ACC112 (cell line): ENCODE data around the gene UBR1.
"Not testable (repeated sequence)": the region's sequence is repeated elsewhere in the genome, so short reads cannot be mapped to it uniquely, and the experiment has no call there.

Experiments
- H2AFZ ChIP-seq: fragments of 200-600 bp; sonication (generic); one replicate; pipeline ENCODE4 v1.6.0; 2017; ENCODE audit warnings: antibody characterized with exemption, low read length; ENCODE audit not compliant: unreplicated experiment
- H3K27ac ChIP-seq: fragments of 200-600 bp; sonication (generic); 2 replicates; pipeline ENCODE4 v1.5.1; 2014; ENCODE audit warnings: low read depth, mild to moderate bottlenecking, antibody characterized with exemption, low read length, moderate library complexity
- H3K27me3 ChIP-seq: fragments of 200-600 bp; sonication (generic); 2 replicates; pipeline ENCODE4 v1.6.1; 2014; ENCODE audit warnings: mild to moderate bottlenecking, antibody characterized with exemption, low read length, moderate library complexity, mixed read lengths; ENCODE audit not compliant: insufficient read depth
- H3K36me3 ChIP-seq: fragments of 200-600 bp; sonication (generic); 2 replicates; pipeline ENCODE4 v1.6.1; 2016; ENCODE audit warnings: mild to moderate bottlenecking, antibody characterized with exemption, low read length, moderate library complexity, mixed read lengths; ENCODE audit not compliant: insufficient read depth
- H3K4me1 ChIP-seq: fragments of 200-600 bp; sonication (generic); one replicate; pipeline ENCODE4 v1.6.1; 2016; ENCODE audit warnings: low read length, mixed read lengths; ENCODE audit not compliant: insufficient read depth, unreplicated experiment, control insufficient read depth
- H3K4me3 ChIP-seq: fragments of 200-600 bp; sonication (generic); 2 replicates; pipeline ENCODE4 v1.5.1; 2014; ENCODE audit warnings: mild to moderate bottlenecking, low read depth, low read length
- H3K79me2 ChIP-seq: fragments of 200-600 bp; sonication (generic); one replicate; pipeline ENCODE4 v1.6.0; 2016; ENCODE audit warnings: low read length; ENCODE audit not compliant: control insufficient read depth, unreplicated experiment, insufficient read depth

Gene UBR1

GRCh38 chr15:43056696-43057095 is 49.1 kb downstream of the UBR1 start:
- H3K36me3 ChIP-seq: peaks cover 45% of the 10 kb centered on the region
- no peaks in the 10 kb centered on the region for H3K4me1 ChIP-seq
- H3K27ac ChIP-seq: no peak overlapping the region
- no peak overlapping the region for H2AFZ ChIP-seq
- no peaks in the 10 kb centered on the region for H3K27me3 ChIP-seq
- H3K79me2 ChIP-seq: no peaks in the 10 kb centered on the region
- no peak overlapping the region for H3K4me3 ChIP-seq

DNA sequence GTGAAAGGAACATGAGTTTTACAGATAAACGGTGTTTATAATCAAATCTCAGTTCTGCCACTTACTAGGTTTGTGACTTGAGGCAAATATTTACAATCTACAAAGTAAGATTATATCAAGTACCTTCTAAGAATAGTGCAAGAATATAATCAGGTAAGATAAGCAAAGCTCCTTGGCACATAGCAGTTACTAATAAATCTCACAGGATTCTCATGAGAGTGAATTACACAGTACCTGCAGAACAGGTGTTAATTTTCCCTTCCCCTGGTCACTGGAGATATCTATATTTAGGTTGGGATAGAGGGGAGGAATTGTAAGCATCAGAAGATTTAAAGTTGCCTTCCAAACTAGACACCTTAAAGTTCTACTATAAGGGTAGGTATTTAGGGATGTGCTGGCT is 53.0 kb downstream of the UBR1 start:
- no peaks in the 10 kb centered on the region for H3K27me3 ChIP-seq
- no peak overlapping the region for H3K4me3 ChIP-seq
- H3K4me1 ChIP-seq: no peaks in the 10 kb centered on the region
- no peaks in the 10 kb centered on the region for H3K79me2 ChIP-seq
- no peak overlapping the region for H3K27ac ChIP-seq
- H2AFZ ChIP-seq: no peak overlapping the region
- H3K36me3 ChIP-seq: peaks cover 39% of the 10 kb centered on the region

DNA sequence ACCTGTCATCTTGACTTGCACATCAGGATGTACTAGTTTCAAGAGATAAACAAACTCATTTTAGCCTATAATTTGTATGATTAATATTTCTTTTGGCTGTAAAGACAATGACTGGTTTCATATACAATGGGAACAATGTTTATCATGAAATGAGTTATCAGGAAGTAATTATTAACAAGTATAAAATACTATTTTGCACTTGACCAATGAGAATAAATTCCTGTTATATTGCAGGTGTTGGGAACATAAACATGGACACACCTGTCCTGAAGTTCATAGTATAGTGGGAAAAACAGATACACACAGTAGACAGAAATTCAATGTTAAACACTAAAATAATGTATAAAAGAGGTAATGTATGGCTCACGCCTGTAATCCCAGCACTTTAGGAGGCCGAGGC is 56.9 kb downstream of the UBR1 start:
- Histone ChIP-seq H3K36me3 (peaks cover 33% of the 10 kb centered on the region), H3K27me3 (no peaks in the 10 kb centered on the region), H2AFZ (no peak overlapping the region), H3K27ac (no peak overlapping the region), H3K79me2 (no peaks in the 10 kb centered on the region), H3K4me3 (no peak overlapping the region), H3K4me1 (no peaks in the 10 kb centered on the region)

DNA sequence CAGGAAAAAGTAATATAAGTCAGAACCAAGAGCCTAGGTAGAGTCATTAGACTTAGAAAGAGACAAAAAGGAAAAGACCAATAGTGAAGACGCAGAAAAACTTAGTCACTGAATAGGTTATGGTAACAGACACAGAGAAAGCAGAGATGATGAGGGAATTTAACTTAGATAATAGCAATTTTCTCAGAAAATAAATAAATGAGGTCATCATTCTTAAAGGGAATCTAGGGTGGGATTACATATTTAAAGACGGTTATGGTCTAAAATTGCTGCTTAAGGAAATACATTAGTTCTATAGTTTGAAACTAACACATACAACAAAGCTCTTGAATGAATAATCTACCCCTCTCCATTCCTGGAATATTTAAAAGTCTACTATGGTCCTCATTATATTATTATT is 59.4 kb downstream of the UBR1 start:
- peaks cover 45% of the 10 kb centered on the region for H3K36me3 ChIP-seq
- H3K27me3 ChIP-seq: no peaks in the 10 kb centered on the region
- no peak overlapping the region for H3K4me3 ChIP-seq
- no peak overlapping the region for H2AFZ ChIP-seq
- H3K79me2 ChIP-seq: no peaks in the 10 kb centered on the region
- no peak overlapping the region for H3K27ac ChIP-seq
- H3K4me1 ChIP-seq: no peaks in the 10 kb centered on the region

DNA sequence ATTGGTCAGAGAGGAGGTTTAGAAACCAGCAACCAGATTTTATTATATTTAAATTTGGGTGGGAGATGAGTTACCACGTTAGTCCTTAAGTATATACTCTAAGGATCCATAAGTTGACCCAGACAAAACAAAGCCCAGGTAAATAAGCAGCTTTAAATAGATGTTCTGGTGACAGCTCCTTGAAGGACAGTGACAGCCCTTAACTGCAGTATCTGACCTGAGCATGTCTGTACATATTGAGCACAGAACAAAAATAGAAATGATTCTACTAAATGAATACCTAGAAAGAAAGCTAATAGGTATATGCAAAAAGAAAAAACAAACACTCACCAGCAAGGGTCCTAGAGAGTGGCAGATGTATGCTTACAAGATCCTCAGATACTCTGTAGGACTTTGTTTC is 63.0 kb downstream of the UBR1 start:
- H3K27me3 ChIP-seq: no peaks in the 10 kb centered on the region
- H3K79me2 ChIP-seq: no peaks in the 10 kb centered on the region
- peaks cover 40% of the 10 kb centered on the region for H3K36me3 ChIP-seq
- no peak overlapping the region for H3K4me3 ChIP-seq
- no peaks in the 10 kb centered on the region for H3K4me1 ChIP-seq
- H2AFZ ChIP-seq: no peak overlapping the region
- H3K27ac ChIP-seq: no peak overlapping the region

DNA sequence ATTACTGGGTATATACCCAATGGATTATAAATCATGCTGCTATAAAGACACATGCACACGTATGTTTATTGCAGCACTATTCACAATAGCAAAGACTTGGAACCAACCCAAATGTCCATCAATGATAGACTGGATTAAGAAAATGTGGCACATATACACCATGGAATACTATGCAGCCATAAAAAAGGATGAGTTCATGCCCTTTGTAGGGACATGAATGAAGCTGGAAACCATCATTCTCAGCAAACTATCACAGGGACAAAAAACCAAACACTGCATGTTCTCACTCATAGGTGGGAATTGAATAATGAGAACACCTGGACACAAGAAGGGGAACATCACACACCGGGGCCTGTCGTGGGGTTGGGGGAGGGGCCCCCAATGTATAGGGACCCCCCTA is 64.8 kb downstream of the UBR1 start:
- not testable (repeated sequence) for H3K27ac ChIP-seq, H3K4me1 ChIP-seq, H3K79me2 ChIP-seq, H3K27me3 ChIP-seq, H3K4me3 ChIP-seq, H2AFZ ChIP-seq
- peaks cover 37% of the 10 kb centered on the region for H3K36me3 ChIP-seq

- not testable (repeated sequence) for H3K27me3 ChIP-seq, H3K79me2 ChIP-seq
- peaks cover 21% of the 10 kb centered on the region for H3K36me3 ChIP-seq
Measured at GRCh38 chr15:43035240-43035639, 70.6 kb downstream of the UBR1 start.

DNA sequence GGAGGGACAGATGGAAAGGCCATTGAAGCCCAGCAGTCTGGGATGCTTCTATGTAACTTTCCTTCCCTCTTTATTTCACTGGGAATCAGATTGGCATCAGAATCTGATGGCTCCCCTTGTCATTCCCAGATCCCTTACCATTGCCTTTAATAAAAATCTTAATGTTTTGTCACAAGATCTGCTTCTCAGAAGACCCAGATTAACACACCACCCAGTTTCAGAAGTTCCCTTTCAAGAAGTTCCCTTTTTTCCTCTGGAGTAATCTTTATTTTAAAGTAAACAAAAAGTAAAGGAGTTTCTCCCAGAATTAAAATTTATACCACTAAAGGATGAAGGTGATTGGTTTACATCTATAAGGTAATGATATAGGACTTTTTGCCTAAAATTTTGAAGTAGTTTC is 76.4 kb downstream of the UBR1 start:
- H3K79me2 ChIP-seq: no peaks in the 10 kb centered on the region
- H3K4me3 ChIP-seq: no peak overlapping the region
- no peaks in the 10 kb centered on the region for H3K27me3 ChIP-seq
- no peak overlapping the region for H2AFZ ChIP-seq
- H3K36me3 ChIP-seq: peaks cover 15% of the 10 kb centered on the region
- H3K27ac ChIP-seq: no peak overlapping the region
- no peaks in the 10 kb centered on the region for H3K4me1 ChIP-seq

More at GRCh38 chr15:43035240-43035639, 70.6 kb downstream of the UBR1 start:
- H3K4me1 ChIP-seq, H3K4me3 ChIP-seq, H2AFZ ChIP-seq, H3K27ac ChIP-seq: not testable (repeated sequence)

- H3K79me2 ChIP-seq: no peaks in the 10 kb centered on the region
- no peak overlapping the region for H3K27ac ChIP-seq
- H3K36me3 ChIP-seq: peaks cover 38% of the 10 kb centered on the region
- H2AFZ ChIP-seq: no peak overlapping the region
- H3K4me3 ChIP-seq: no peak overlapping the region
- H3K27me3 ChIP-seq: no peaks in the 10 kb centered on the region
- no peaks in the 10 kb centered on the region for H3K4me1 ChIP-seq
Measured at GRCh38 chr15:43025150-43025549, 80.7 kb downstream of the UBR1 start.

- H3K27ac ChIP-seq, H3K4me1 ChIP-seq, H2AFZ ChIP-seq, H3K27me3 ChIP-seq, H3K4me3 ChIP-seq, H3K79me2 ChIP-seq: not testable (repeated sequence)
- H3K36me3 ChIP-seq: peaks cover 30% of the 10 kb centered on the region
Measured at GRCh38 chr15:43014671-43015070, 91.2 kb downstream of the UBR1 start.

DNA sequence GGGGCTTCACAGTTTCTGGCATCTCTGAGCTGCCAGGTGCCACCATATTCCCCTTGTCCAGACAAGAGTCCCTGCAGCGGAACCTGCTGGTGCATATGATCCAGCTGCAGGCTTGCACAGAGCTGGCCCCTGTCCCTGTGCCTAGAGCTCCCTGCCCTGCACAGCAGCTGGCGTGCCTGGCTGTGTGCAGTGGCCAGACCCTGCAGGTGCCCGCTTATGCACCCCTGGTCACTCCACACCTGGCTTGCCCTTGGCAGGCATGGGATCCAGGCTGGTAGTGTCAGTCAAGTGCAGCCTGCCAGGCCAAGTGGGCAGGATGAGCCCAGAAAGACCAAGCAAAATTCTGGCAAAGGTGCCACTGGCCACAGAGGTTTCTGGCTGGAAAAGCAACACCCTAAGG is 96.6 kb downstream of the UBR1 start:
- Histone ChIP-seq H2AFZ (no peak overlapping the region), H3K4me3 (no peak overlapping the region), H3K27me3 (no peaks in the 10 kb centered on the region), H3K4me1 (no peaks in the 10 kb centered on the region), H3K36me3 (peaks cover 49% of the 10 kb centered on the region), H3K27ac (no peak overlapping the region), H3K79me2 (no peaks in the 10 kb centered on the region)

GRCh38 chr15:43008150-43008549 is 97.7 kb downstream of the UBR1 start:
- H3K27ac ChIP-seq: no peak overlapping the region
- no peaks in the 10 kb centered on the region for H3K4me1 ChIP-seq
- H2AFZ ChIP-seq: no peak overlapping the region
- no peaks in the 10 kb centered on the region for H3K27me3 ChIP-seq
- no peaks in the 10 kb centered on the region for H3K79me2 ChIP-seq
- H3K36me3 ChIP-seq: peaks cover 49% of the 10 kb centered on the region
- no peak overlapping the region for H3K4me3 ChIP-seq
